ENCODE data around the gene HLA-DQB1.
A peak's percentile ranks its signal among the peaks of the same experiment; 100 is the strongest.
"Not testable (repeated sequence)": the region's sequence is repeated elsewhere in the genome, so short reads cannot be mapped to it uniquely, and the experiment has no call there.

HLA-DQB1 gene

DNA sequence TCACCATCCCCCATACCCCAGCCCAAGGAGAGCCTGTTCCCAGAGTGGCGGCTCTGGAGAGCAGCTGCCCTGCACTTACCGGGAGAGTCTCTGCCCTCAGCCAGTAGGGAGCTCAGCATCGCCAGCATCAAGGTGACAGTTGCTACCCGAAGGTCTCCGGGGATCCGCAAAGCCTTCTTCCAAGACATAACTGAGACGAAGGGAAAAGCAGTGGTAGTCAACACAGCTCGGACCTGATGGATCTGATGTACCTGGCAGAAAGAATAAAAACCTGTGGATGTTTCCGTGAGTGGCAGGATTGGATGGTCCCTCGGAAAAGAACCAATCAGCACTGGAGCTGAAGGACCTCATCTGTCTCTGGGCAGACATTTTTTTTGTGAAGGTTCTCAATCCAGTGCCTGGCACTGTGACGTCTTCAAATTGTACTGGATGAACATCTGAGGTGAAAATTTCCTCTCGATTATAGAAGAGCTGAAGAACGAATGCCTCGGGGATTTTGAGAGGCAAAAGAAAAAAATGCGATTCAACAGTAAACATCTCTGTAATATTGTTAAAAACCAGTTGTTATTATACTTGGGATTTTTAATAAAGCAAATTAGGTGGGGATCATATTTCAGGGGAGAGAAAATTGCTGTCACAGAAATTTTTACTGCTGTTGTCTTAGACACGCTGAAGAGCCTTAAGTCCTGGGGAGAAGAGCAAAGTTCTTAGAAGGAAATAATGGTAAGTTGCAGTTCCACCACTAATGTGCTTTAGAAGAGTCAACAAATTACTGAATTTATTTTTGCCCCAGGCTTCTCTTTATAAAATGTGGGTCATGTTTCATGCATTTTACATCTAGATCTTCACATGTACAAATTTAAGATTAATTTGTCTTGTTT is at the start of gene HLA-DQB1:
Gene HLA-DQB1 (minus strand): TSS at position 238 of the 881 bp plus-strand sequence. CDS start 50 bp downstream, at position 188.
- Histone ChIP-seq H3K36me3 (ENCODE audit: insufficient read depth, low read length) (no peaks in the 10 kb centered on the region), H3K27me3 (ENCODE audit: insufficient read depth, low read length, poor library complexity, severe bottlenecking) (no peaks in the 10 kb centered on the region), H3K4me2 (ENCODE audit: low read depth, low read length, poor library complexity, severe bottlenecking) (peak within 1 kb of the TSS; percentile 74), H3K4me1 (ENCODE audit: insufficient read depth, low read length, poor library complexity, severe bottlenecking) (peaks cover 12% of the 10 kb centered on the region), H4K20me1 (ENCODE audit: insufficient read depth, low read length, poor library complexity, severe bottlenecking) (no peaks in the 10 kb centered on the region), H3K9me3 (ENCODE audit: insufficient read depth, low read depth, low read length) (no peaks in the 10 kb centered on the region), H3K79me2 (ENCODE audit: insufficient read depth, low read length) (no peaks in the 10 kb centered on the region), H3F3A (ENCODE audit: low read depth) (no peaks in the 10 kb centered on the region; the same call in 1 of the 2 replicates), H3K9ac (ENCODE audit: low read depth, low read length, poor library complexity, severe bottlenecking) (no peak within 1 kb of the TSS), H3K9me2 (replicated peaks; ENCODE audit: low read depth, low read length) (no peaks in the 10 kb centered on the region), H3K4me3 (ENCODE audit: low read length, poor library complexity, severe bottlenecking) (peak within 1 kb of the TSS; percentile 75), H2AFZ (ENCODE audit: low read length) (peak within 1 kb of the TSS; percentile 94)
- TF ChIP-seq EZH2phosphoT487 (IDR thresholded peaks at IDR 0.05; ENCODE audit: borderline replicate concordance): no peak
- TF ChIP-seq CTCF (conservative IDR thresholded peaks at IDR 0.05; ENCODE audit: low read length): no peak

- Histone ChIP-seq H4K20me1 (ENCODE audit: insufficient read depth, low read length, poor library complexity, severe bottlenecking) (no peaks in the 10 kb centered on the region), H3K9me3 (ENCODE audit: insufficient read depth, low read depth, low read length) (no peaks in the 10 kb centered on the region), H3K4me2 (ENCODE audit: low read depth, low read length, poor library complexity, severe bottlenecking) (no peak overlapping the region), H3K27me3 (ENCODE audit: insufficient read depth, low read length, poor library complexity, severe bottlenecking) (no peaks in the 10 kb centered on the region), H3K4me3 (ENCODE audit: low read length, poor library complexity, severe bottlenecking) (no peak overlapping the region), H3K36me3 (ENCODE audit: insufficient read depth, low read length) (no peaks in the 10 kb centered on the region), H3K4me1 (ENCODE audit: insufficient read depth, low read length, poor library complexity, severe bottlenecking) (no peaks in the 10 kb centered on the region), H3K79me2 (ENCODE audit: insufficient read depth, low read length) (no peaks in the 10 kb centered on the region), H3K9ac (ENCODE audit: low read depth, low read length, poor library complexity, severe bottlenecking) (no peak overlapping the region), H3K9me2 (replicated peaks; ENCODE audit: low read depth, low read length) (no peaks in the 10 kb centered on the region), H3F3A (ENCODE audit: low read depth) (no peaks in the 10 kb centered on the region), H2AFZ (ENCODE audit: low read length) (no peak overlapping the region)
- TF ChIP-seq CTCF (conservative IDR thresholded peaks at IDR 0.05; ENCODE audit: low read length): no peak
- TF ChIP-seq EZH2phosphoT487 (IDR thresholded peaks at IDR 0.05; ENCODE audit: borderline replicate concordance): no peak
These were observed 46.8 kb upstream of the HLA-DQB1 start for GRCh38 chr6:32713241-32713640.

DNA sequence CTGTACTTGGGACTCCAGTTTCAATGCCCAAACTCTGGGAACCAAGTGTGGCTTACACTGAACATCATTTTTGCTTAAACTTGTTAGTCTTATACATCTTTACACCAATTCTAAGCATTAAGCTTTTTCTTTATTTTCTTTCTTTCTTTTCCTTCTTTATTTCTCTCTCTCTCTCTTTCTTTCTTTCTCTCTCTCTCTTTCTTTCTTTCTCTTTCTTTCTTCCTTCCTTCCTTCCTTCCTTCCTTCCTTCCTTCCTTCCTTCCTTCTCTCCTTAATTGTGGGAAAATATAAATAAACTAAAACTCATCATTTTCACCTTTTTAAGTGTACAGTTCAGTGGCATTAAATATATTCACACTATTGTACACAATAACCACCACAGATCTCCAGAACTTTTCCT is 43.2 kb upstream of the HLA-DQB1 start:
- H3F3A ChIP-seq (ENCODE audit: low read depth): no peaks in the 10 kb centered on the region
- no peak overlapping the region for H3K9ac ChIP-seq (ENCODE audit: low read depth, low read length, poor library complexity, severe bottlenecking)
- H3K9me2 ChIP-seq (replicated peaks; ENCODE audit: low read depth, low read length): no peaks in the 10 kb centered on the region
- H4K20me1 ChIP-seq (ENCODE audit: insufficient read depth, low read length, poor library complexity, severe bottlenecking): no peaks in the 10 kb centered on the region
- no peaks in the 10 kb centered on the region for H3K27me3 ChIP-seq (ENCODE audit: insufficient read depth, low read length, poor library complexity, severe bottlenecking)
- no peaks in the 10 kb centered on the region for H3K79me2 ChIP-seq (ENCODE audit: insufficient read depth, low read length)
- H3K36me3 ChIP-seq (ENCODE audit: insufficient read depth, low read length): no peaks in the 10 kb centered on the region
- no peaks in the 10 kb centered on the region for H3K9me3 ChIP-seq (ENCODE audit: insufficient read depth, low read depth, low read length)
- H3K4me1 ChIP-seq (ENCODE audit: insufficient read depth, low read length, poor library complexity, severe bottlenecking): no peaks in the 10 kb centered on the region
- no peak overlapping the region for H3K4me3 ChIP-seq (ENCODE audit: low read length, poor library complexity, severe bottlenecking)
- TF ChIP-seq EZH2phosphoT487 (IDR thresholded peaks at IDR 0.05; ENCODE audit: borderline replicate concordance) (no peak), CTCF (conservative IDR thresholded peaks at IDR 0.05; ENCODE audit: low read length) (no peak)
- no peak overlapping the region for H2AFZ ChIP-seq (ENCODE audit: low read length)
- no peak overlapping the region for H3K4me2 ChIP-seq (ENCODE audit: low read depth, low read length, poor library complexity, severe bottlenecking)

DNA sequence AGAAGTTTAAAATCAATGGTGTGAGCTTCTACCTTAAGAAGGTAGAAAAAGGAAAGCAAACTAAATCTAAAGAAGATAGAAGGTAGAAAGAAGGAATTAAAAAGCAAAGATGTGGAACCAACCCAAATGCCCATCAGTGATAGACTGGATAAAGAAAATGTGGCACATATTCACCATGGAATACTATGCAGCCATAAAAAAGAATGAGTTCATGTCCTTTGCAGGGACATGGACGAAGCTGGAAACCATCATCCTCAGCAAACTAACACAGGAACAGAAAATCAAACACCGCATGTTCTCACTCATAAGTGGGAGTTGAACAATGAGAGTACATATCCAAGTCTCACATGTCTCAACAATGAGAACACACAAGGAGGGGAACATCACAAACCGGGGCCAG is 38.7 kb upstream of the HLA-DQB1 start:
- H2AFZ ChIP-seq (ENCODE audit: low read length); H3K9me3 ChIP-seq (ENCODE audit: insufficient read depth, low read depth, low read length); H3K36me3 ChIP-seq (ENCODE audit: insufficient read depth, low read length); H3K9ac ChIP-seq (ENCODE audit: low read depth, low read length, poor library complexity, severe bottlenecking); H3K4me3 ChIP-seq (ENCODE audit: low read length, poor library complexity, severe bottlenecking); H3K27me3 ChIP-seq (ENCODE audit: insufficient read depth, low read length, poor library complexity, severe bottlenecking); H4K20me1 ChIP-seq (ENCODE audit: insufficient read depth, low read length, poor library complexity, severe bottlenecking); H3K9me2 ChIP-seq (replicated peaks; ENCODE audit: low read depth, low read length); H3K79me2 ChIP-seq (ENCODE audit: insufficient read depth, low read length); H3K4me1 ChIP-seq (ENCODE audit: insufficient read depth, low read length, poor library complexity, severe bottlenecking); H3F3A ChIP-seq (ENCODE audit: low read depth); H3K4me2 ChIP-seq (ENCODE audit: low read depth, low read length, poor library complexity, severe bottlenecking): not testable (repeated sequence)

All from Loucy (cell line).